Activated B cell treated with CpG ODN at 0.5 μM for 24 hours (primary cell): Measurements from ENCODE around the gene CTNNAL1. TPM values are rescaled to one million over a fixed set of nuclear protein-coding genes. Genes with fewer than 3 reads are reported as not detected.

ENCODE experiments used
- ATAC-seq: fragments of 200-7000 bp; cut with Tn5 transposase; one replicate; pipeline ENCODE4 v1.10.0; 2021; ENCODE audit warnings: low read depth, mild to moderate bottlenecking, moderate library complexity
- CTCF ChIA-PET: fragments of 350-600 bp; sonication (Branson Sonifier 250); formaldehyde crosslinking; loops from one replicate; lab custom pipeline; 2021; ENCODE audit warnings: antibody characterized with exemption; lab: Charles Lee
- POLR2A ChIA-PET: fragments of 350-600 bp; sonication (Branson Sonifier 250); formaldehyde crosslinking; loops from one replicate; lab custom pipeline; 2021; ENCODE audit warnings: antibody characterized with exemption; lab: Charles Lee
- DNase-seq: peaks from one replicate; pipeline ENCODE4 v3.0.0; 2022
- H3K27ac Mint-ChIP-seq: one replicate; pipeline ENCODE4 v1.8.0; 2020; ENCODE audit warnings: mixed read lengths
- H3K27me3 Mint-ChIP-seq: one replicate; pipeline ENCODE4 v1.8.0; 2021; ENCODE audit warnings: mixed read lengths
- H3K36me3 Mint-ChIP-seq: one replicate; pipeline ENCODE4 v1.8.0; 2021; ENCODE audit warnings: low read depth, mixed read lengths
- H3K4me1 Mint-ChIP-seq: one replicate; pipeline ENCODE4 v1.8.0; 2021; ENCODE audit warnings: mixed read lengths
- H3K4me3 Mint-ChIP-seq: one replicate; pipeline ENCODE4 v1.8.0; 2020; ENCODE audit warnings: mild to moderate bottlenecking, mixed read lengths
- H3K9me3 Mint-ChIP-seq: one replicate; pipeline ENCODE4 v1.8.0; 2020; ENCODE audit warnings: mixed read lengths
- CTCF ChIP-seq: fragments of 200-600 bp; IDR thresholded peaks from one replicate; pipeline ENCODE4 v1.8.0; 2022; ENCODE audit warnings: antibody characterized with exemption, mild to moderate bottlenecking
- intact Hi-C: fragments of 100-400 bp; cut with micrococcal nuclease; formaldehyde crosslinking; loops from one replicate; pipeline ENCODE4 v1.15.1; 2024
- total RNA-seq: library from RNA; stranded (reverse); gene quantifications from 2 replicates; pipeline ENCODE4 v1.2.3, GENCODE V29; 2022

The CTNNAL1 gene
- total RNA-seq, 1 donor from 2014 or later: 1.9 TPM

DNA sequence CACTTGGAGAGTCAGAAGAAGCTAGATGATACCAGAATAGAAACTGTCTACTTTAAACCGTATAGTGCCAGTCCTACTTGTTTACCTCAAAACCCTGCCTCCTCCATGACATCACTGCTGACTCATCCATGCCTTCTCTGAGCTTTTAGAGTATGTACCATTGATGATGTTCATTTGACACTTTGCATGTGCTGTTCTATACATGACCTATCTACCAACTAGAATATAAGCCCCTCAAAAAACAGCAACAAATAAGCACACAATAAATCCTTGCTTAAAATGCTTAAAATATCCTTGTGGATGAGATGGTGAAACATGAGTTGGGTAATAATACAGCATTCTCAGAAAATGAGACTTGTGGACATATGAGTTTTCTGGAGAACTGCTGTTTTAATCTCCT is 2.6 kb downstream of the CTNNAL1 start:
- intact Hi-C loops: loop anchor here (10.0 kb wide), 4 partner anchors 314 to 1726 kb away; partner anchors contain the start of genes EPB41L4B, KLF4, RAD23B and TXN
- DNase-seq: no peak
- ChIA-PET POLR2A (no interaction called here), CTCF (no interaction called here)
- Mint-ChIP-seq H3K27ac (no peak overlapping the region), H3K4me1 (peaks cover 24% of the 10 kb centered on the region), H3K4me3 (no peak overlapping the region), H3K9me3 (no peaks in the 10 kb centered on the region), H3K36me3 (peaks cover 4% of the 10 kb centered on the region), H3K27me3 (peaks cover 9% of the 10 kb centered on the region)
- no peak for TF ChIP-seq CTCF
- ATAC-seq: no peak

- no peak for TF ChIP-seq CTCF
- intact Hi-C loops: loop anchor here (5.0 kb wide), 1 partner anchor 58 kb away; no protein-coding TSS in a partner anchor
- DNase-seq (no peak), ATAC-seq (no peak)
- POLR2A ChIA-PET: no interaction called here
- CTCF ChIA-PET: no interaction called here
- Mint-ChIP-seq H3K4me1 (peaks cover 2% of the 10 kb centered on the region), H3K9me3 (peaks cover 13% of the 10 kb centered on the region), H3K27me3 (peaks cover 5% of the 10 kb centered on the region), H3K27ac (no peak overlapping the region), H3K4me3 (no peak overlapping the region), H3K36me3 (peaks cover 1% of the 10 kb centered on the region)
Measured at GRCh38 chr9:109005678-109006077, 7.6 kb downstream of the CTNNAL1 start.

- CTCF ChIA-PET: no interaction called here
Measured at GRCh38 chr9:109003116-109003515, 10.2 kb downstream of the CTNNAL1 start.

DNA sequence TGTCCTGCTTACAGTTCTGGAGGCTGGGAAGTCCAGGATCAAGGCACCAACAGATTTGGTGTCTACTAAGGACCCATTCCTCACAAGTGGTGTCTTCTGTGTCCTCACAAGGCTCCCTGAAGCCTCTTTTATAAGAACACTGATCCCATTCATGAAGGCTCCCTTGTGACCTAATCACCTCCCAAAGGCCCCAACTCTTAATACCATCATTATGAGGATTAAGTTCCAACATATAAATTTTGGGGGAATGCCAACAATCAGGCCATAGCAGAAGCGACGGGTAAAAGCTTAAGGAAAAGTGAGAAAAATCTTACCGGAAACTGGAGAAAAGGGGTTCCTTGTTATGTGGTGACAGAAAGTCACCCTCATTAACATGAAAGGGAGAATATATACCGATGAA is 11.2 kb downstream of the CTNNAL1 start:
- no peaks in the 10 kb centered on the region for H3K4me1 Mint-ChIP-seq
- ChIA-PET POLR2A (no interaction called here), CTCF (no interaction called here)
- TF ChIP-seq CTCF: no peak
- no peak for ATAC-seq
- peaks cover 13% of the 10 kb centered on the region for H3K9me3 Mint-ChIP-seq
- intact Hi-C loops: no loop called here
- no peak for DNase-seq
- no peak overlapping the region for H3K27ac Mint-ChIP-seq
- H3K36me3 Mint-ChIP-seq: peaks cover 1% of the 10 kb centered on the region
- H3K4me3 Mint-ChIP-seq: no peak overlapping the region
- H3K27me3 Mint-ChIP-seq: no peaks in the 10 kb centered on the region

More at GRCh38 chr9:109003116-109003515, 10.2 kb downstream of the CTNNAL1 start:
- peaks cover 1% of the 10 kb centered on the region for H3K36me3 Mint-ChIP-seq
- no peak overlapping the region for H3K27ac Mint-ChIP-seq
- DNase-seq: no peak
- H3K9me3 Mint-ChIP-seq: peaks cover 13% of the 10 kb centered on the region
- no peak overlapping the region for H3K4me3 Mint-ChIP-seq
- no peaks in the 10 kb centered on the region for H3K4me1 Mint-ChIP-seq
- intact Hi-C loops: no loop called here
- POLR2A ChIA-PET: no interaction called here
- H3K27me3 Mint-ChIP-seq: no peaks in the 10 kb centered on the region
- TF ChIP-seq CTCF: no peak
- ATAC-seq: no peak

DNA sequence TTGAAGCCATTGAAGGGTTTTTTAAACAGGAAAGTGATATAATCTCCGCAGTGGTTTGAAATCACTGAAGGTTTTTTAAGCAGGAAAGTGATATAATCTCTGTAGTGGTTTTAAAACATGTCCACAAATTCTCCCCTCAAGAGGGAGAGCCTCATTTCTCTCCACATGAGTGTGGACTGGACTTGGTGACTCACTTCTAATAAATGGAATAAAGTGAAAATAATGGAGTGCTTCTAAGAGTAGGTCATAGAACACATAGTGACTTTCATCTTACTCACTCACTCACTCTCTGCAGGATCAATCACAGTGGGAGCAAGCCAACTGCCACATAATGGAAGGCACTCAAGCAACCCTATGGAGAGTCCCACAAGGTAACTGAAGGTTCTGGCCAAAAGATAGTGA is 12.0 kb downstream of the CTNNAL1 start:
- Mint-ChIP-seq H3K4me3 (no peak overlapping the region), H3K36me3 (peaks cover 1% of the 10 kb centered on the region), H3K4me1 (no peaks in the 10 kb centered on the region), H3K27me3 (no peaks in the 10 kb centered on the region), H3K9me3 (peaks cover 13% of the 10 kb centered on the region), H3K27ac (no peak overlapping the region)
- DNase-seq (no peak), ATAC-seq (no peak)
- ChIA-PET CTCF (no interaction called here), POLR2A (no interaction called here)
- no peak for TF ChIP-seq CTCF
- intact Hi-C loops: no loop called here
